Vagina (tissue), 2 donors: ENCODE measurements around the gene CCDC68.

Experiments
- CTCF ChIP-seq, 3 experiments: fragments of 450-650 bp in 2 of 3; fragments of 200-600 bp in 1 of 3; sonication (generic) in 1 of 3; IDR thresholded peaks; one replicate each; pipeline ENCODE4 v1.5.1; 2017 to 2019; ENCODE audit warnings: antibody characterized with exemption in 3 of 3, mild to moderate bottlenecking in 2 of 3, moderate library complexity in 2 of 3
- POLR2A ChIP-seq, 2 donors: fragments of 450-650 bp; IDR thresholded peaks; one replicate each; pipeline ENCODE4 v1.6.1; 2017; ENCODE audit warnings: antibody characterized with exemption in 2 of 2, mild to moderate bottlenecking in 2 of 2, moderate library complexity in 2 of 2
- POLR2AphosphoS5 ChIP-seq, 2 donors: sonication (generic); formaldehyde crosslinking; IDR thresholded peaks; one replicate each; pipeline ENCODE4 v1.9.0; 2017; ENCODE audit warnings: antibody characterized with exemption in 2 of 2, mild to moderate bottlenecking in 2 of 2, low read depth in 1 of 2; ENCODE audit not compliant: insufficient read depth in 1 of 2

- TF ChIP-seq CTCF (IDR thresholded peaks at IDR 0.05) = no peak
- no peak for TF ChIP-seq POLR2A (IDR thresholded peaks at IDR 0.05)
- TF ChIP-seq POLR2AphosphoS5 (IDR thresholded peaks at IDR 0.05; ENCODE audit: insufficient read depth in 1 of 2, low read depth in 1 of 2) = no peak
Measured at GRCh38 chr18:54880395-54881105, 78.7 kb downstream of the CCDC68 start.
